Mammary epithelial cell (primary cell): ENCODE data around the gene CHMP1A.

ENCODE experiments used
- EZH2 ChIP-seq: IDR thresholded peaks from 2 replicates; pipeline ENCODE4 v1.6.1; 2012; ENCODE audit warnings: low read length, inconsistent platforms, borderline replicate concordance
- TF ChIP-seq, protein P1 (sequence below), 2 donors: IDR thresholded peaks in 1 of 2; conservative IDR thresholded peaks in 1 of 2; 2 replicates each; pipeline ENCODE4 v1.5.1; 2011 to 2012; ENCODE audit warnings: inconsistent platforms in 2 of 2, low read length in 2 of 2, mild to moderate bottlenecking in 2 of 2, control low read depth in 1 of 2, low read depth in 1 of 2; ENCODE audit not compliant: insufficient read depth in 1 of 2; ENCODE audit errors: extremely low read depth in 1 of 2

DNA sequence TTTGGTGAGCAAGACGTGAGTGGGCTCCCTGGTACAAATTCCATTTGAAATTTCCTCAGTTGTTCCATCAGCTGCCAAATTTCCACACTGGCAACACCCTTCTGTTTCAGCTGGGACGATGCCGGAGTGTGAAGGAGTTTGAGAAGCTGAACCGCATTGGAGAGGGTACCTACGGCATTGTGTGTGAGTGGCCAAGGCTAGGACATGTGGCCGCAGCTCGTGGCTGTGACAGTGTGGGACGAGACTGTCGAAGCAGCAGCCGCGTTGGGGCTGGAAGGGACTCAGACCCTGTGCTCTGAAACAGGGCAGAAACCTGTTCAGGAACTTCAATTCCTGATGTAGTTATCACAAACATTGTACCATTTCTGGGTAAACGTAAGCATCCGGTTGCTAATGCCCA lies 31.6 kb upstream of the CHMP1A start:
- TF ChIP-seq, protein P1, sequence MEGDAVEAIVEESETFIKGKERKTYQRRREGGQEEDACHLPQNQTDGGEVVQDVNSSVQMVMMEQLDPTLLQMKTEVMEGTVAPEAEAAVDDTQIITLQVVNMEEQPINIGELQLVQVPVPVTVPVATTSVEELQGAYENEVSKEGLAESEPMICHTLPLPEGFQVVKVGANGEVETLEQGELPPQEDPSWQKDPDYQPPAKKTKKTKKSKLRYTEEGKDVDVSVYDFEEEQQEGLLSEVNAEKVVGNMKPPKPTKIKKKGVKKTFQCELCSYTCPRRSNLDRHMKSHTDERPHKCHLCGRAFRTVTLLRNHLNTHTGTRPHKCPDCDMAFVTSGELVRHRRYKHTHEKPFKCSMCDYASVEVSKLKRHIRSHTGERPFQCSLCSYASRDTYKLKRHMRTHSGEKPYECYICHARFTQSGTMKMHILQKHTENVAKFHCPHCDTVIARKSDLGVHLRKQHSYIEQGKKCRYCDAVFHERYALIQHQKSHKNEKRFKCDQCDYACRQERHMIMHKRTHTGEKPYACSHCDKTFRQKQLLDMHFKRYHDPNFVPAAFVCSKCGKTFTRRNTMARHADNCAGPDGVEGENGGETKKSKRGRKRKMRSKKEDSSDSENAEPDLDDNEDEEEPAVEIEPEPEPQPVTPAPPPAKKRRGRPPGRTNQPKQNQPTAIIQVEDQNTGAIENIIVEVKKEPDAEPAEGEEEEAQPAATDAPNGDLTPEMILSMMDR (conservative IDR thresholded peaks at IDR 0.05 in 1 of 2, IDR thresholded peaks at IDR 0.05 in 1 of 2; ENCODE audit: extremely low read depth in 1 of 2, insufficient read depth in 1 of 2, low read depth in 1 of 2, low read length in 2 of 2), result no peak
- no peak for TF ChIP-seq EZH2
